Kidney epithelial cell (primary cell): ENCODE data around the gene ZFAND3. TPM values are rescaled to one million over a fixed set of nuclear protein-coding genes. Genes with fewer than 3 reads are reported as not detected.
A peak's percentile ranks its signal among the peaks of the same experiment; 100 is the strongest.
"Not testable (repeated sequence)": the region's sequence is repeated elsewhere in the genome, so short reads cannot be mapped to it uniquely, and the experiment has no call there.

Source experiments
- DNase-seq: peaks from one replicate; pipeline ENCODE4 v3.0.0-alpha.2; 2010; ENCODE audit warnings: low read depth
- H3K27me3 ChIP-seq: 2 replicates; pipeline ENCODE4 v1.6.0; 2011; ENCODE audit warnings: low read length; ENCODE audit not compliant: control insufficient read depth, insufficient read depth
- H3K36me3 ChIP-seq: 2 replicates; pipeline ENCODE4 v1.5.1; 2011; ENCODE audit warnings: low read length; ENCODE audit not compliant: control insufficient read depth, insufficient read depth
- H3K4me3 ChIP-seq: 2 replicates; pipeline ENCODE4 v1.5.1; 2011; ENCODE audit warnings: low read depth, mild to moderate bottlenecking, control low read depth, low read length
- total RNA-seq: library from RNA; depleted of rRNA; stranded (reverse); fragments of >200 nt; gene quantifications from 2 replicates; pipeline ENCODE4 v1.2.3, GENCODE V29; 2015
- TF ChIP-seq, protein P1 (sequence below): IDR thresholded peaks from 2 replicates; pipeline ENCODE4 v1.5.1; 2011; ENCODE audit warnings: mild to moderate bottlenecking, moderate library complexity, low read length, control low read depth, inconsistent platforms; ENCODE audit not compliant: insufficient read depth, poor library complexity, severe bottlenecking

Gene ZFAND3
- total RNA-seq, 1 donor from 2014 or later: 49.4 TPM

DNA sequence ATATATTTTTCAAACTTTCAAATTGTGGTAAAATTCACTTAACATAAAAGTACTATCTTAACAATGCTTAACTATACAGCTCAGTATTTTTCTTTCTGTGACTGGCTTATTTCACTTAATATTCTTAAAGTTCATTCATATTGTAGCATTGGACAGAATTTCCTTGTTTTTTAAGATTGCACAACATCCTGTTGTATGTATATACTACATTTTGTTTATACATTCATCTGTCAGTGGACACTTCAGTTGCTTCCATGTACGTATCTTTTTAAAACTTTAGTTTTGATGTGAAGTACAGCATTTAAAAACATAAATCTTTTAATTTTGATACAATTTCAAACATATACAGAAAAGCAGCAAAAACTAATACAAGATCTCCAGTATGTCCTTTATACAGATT, 220.7 kb downstream of the ZFAND3 start:
- Histone ChIP-seq H3K27me3 (no peaks in the 10 kb centered on the region), H3K36me3 (no peaks in the 10 kb centered on the region), H3K4me3 (no peak overlapping the region)
- no peak for DNase-seq
- TF ChIP-seq, protein P1, sequence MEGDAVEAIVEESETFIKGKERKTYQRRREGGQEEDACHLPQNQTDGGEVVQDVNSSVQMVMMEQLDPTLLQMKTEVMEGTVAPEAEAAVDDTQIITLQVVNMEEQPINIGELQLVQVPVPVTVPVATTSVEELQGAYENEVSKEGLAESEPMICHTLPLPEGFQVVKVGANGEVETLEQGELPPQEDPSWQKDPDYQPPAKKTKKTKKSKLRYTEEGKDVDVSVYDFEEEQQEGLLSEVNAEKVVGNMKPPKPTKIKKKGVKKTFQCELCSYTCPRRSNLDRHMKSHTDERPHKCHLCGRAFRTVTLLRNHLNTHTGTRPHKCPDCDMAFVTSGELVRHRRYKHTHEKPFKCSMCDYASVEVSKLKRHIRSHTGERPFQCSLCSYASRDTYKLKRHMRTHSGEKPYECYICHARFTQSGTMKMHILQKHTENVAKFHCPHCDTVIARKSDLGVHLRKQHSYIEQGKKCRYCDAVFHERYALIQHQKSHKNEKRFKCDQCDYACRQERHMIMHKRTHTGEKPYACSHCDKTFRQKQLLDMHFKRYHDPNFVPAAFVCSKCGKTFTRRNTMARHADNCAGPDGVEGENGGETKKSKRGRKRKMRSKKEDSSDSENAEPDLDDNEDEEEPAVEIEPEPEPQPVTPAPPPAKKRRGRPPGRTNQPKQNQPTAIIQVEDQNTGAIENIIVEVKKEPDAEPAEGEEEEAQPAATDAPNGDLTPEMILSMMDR: no peak

DNA sequence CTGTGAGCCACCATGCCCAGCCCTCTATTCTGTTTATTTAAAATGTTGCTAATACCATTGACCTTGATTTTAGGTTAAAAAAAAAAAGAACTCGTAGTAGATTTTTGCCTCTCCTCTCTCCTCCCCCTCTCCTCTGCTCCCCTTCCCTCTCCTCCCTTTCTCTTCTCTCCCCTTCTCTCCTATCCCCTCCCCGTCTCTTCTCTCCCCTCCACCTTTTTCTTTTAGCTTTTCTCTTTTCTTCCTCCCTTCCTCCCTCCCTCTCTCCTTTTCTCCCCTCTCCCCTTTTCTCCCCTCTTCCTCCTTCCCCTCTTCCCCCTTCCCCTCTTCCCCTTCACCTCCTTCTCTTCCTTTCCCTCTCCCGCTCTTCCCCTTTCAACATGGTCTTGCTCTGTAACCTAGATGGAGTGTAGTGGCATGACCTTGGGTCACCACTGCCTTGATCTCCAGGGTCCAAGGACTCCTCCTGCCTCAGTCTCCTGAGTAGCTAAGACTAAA, 223.8 kb downstream of the ZFAND3 start:
- H3K4me3 ChIP-seq: no peak overlapping the region
- DNase-seq: no peak
- H3K27me3 ChIP-seq: no peaks in the 10 kb centered on the region
- no peaks in the 10 kb centered on the region for H3K36me3 ChIP-seq
- TF ChIP-seq, protein P1: no peak

DNA sequence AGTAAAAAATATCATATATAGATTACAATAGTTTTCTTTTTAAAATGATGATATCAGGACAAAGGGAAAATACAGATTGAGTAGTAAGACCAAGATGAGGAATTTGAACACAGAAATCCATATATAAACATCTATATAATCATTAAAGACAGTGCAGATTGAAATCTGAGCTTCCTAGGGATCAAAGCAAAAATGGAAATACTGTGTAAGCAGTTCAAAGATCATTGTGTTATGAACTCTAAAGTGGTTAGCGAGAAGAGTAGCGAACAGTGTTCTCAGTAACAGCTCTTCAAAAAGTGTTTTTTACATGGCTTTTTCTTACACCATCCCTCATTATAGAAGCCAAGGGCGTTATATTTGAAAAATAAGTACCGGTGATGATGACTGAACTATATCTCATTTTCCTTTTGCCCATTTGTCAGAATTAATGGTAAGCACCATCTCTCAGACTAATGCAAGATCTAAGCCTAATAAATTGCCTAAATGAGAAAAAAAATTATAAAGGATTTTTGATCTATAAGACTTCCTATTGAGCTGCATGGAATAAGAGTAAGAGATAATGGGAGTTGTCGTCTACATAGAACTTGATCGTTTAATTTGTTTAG, 226.3 kb downstream of the ZFAND3 start:
- no peaks in the 10 kb centered on the region for H3K27me3 ChIP-seq
- no peaks in the 10 kb centered on the region for H3K36me3 ChIP-seq
- H3K4me3 ChIP-seq: no peak overlapping the region
- TF ChIP-seq, protein P1: no peak
- no peak for DNase-seq

DNA sequence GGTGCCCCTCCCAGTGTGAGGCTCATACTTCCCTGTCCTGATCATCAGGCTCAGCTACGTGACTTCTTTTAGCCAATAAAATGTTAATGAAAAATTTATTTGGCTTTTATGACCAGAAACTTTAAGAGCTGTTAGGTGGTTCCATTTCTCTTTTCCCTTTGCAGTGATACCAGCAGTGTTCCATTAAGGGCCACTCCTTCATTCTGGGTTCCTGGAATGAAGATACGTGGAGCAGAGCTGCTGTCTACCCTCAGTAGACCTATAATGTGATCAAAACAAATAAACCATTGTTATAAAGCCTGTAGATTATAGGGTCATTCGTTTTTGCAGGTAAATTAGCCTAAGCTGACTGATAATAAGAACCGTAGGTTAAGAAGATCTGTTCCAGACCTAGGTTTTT, 228.0 kb downstream of the ZFAND3 start:
- TF ChIP-seq, protein P1: no peak
- Histone ChIP-seq H3K27me3 (no peaks in the 10 kb centered on the region), H3K36me3 (no peaks in the 10 kb centered on the region), H3K4me3 (no peak overlapping the region)
- DNase-seq: no peak

DNA sequence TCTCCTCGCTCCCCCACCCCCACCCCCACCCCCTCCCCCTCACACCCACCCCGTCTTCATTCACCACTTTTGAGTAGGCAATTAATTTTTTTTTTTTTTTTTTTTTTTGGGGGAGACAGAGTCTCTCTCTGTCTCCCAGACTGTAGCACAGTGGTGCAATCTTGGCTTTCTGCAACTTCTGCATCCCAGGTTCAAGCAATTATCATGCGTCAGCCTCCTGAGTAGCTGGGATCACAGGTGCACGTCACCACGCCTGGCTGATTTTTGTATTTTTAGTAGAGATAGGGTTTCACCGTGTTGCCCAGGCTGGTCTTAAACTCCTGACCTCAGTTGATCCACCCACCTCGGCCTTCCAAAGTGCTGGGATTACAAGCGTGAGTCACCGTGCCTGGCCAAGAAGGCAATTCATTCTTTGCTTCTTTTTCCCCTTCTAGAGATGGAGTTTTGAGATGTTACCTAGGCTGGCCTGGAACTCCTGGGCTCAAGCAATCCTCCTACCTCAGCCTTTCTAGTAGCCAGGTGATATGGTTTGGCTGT, 230.4 kb downstream of the ZFAND3 start:
- not testable (repeated sequence) for H3K4me3 ChIP-seq, H3K27me3 ChIP-seq, H3K36me3 ChIP-seq
- DNase-seq: peak; percentile 21

DNA sequence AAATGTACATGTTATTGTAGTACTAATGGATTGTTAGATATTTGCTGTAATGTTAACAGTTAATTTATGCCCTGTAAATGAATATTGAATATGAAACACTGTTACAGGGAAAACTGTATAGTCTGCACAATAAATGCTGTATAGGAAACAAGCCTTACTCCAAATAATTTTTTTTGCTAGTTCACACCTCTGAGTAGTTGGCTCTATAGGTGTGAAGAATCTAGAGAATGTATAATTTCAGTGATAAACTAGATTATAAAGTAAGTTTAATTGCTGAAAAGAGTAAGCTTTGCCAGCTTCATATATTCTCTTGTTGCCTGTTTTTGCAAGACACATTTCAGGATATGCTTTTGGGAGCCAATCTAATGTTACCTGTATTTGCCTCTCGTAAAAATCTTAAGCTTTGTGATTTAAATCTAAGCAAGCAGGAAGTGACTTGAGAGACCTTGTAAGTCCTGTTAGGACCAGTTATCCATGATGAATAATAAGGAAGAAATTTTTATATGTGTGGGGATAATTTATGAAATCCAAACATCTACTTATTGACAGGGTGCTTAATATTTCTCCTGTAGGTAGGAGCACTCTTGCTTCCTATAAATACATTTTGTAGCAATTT, 232.4 kb downstream of the ZFAND3 start:
- H3K36me3 ChIP-seq: no peaks in the 10 kb centered on the region
- TF ChIP-seq, protein P1: no peak
- no peaks in the 10 kb centered on the region for H3K27me3 ChIP-seq
- H3K4me3 ChIP-seq: no peak overlapping the region
- DNase-seq: no peak
